DOHH2 (cell line): ENCODE data around the gene GREB1L.

Experiments
- H3F3A ChIP-seq: fragments of 200-600 bp; sonication (generic), shearing (Covaris generic); 2 replicates; pipeline ENCODE4 v1.6.0; 2016; ENCODE audit warnings: antibody characterized with exemption, mild to moderate bottlenecking; ENCODE audit not compliant: control insufficient read depth, insufficient read depth
- H3K27ac ChIP-seq: fragments of 200-600 bp; sonication (generic); 2 replicates; pipeline ENCODE4 v1.5.1; 2014; ENCODE audit warnings: low read depth, mild to moderate bottlenecking, low read length, moderate library complexity
- H3K27me3 ChIP-seq: fragments of 200-600 bp; sonication (generic); 2 replicates; pipeline ENCODE4 v1.6.1; 2014; ENCODE audit warnings: mild to moderate bottlenecking, low read length, mixed read lengths; ENCODE audit not compliant: control insufficient read depth
- H3K36me3 ChIP-seq: fragments of 200-600 bp; sonication (generic); 2 replicates; pipeline ENCODE4 v1.6.1; 2014; ENCODE audit warnings: mild to moderate bottlenecking, low read length, moderate library complexity, mixed read lengths; ENCODE audit not compliant: control insufficient read depth
- H3K4me1 ChIP-seq: fragments of 200-600 bp; sonication (generic); 2 replicates; pipeline ENCODE4 v1.6.1; 2014; ENCODE audit warnings: mild to moderate bottlenecking, low read length, mixed read lengths; ENCODE audit not compliant: control insufficient read depth
- H3K4me2 ChIP-seq: fragments of 200-600 bp; sonication (generic); 2 replicates; pipeline ENCODE4 v1.6.0; 2014; ENCODE audit warnings: mild to moderate bottlenecking, low read length, moderate library complexity
- H3K4me3 ChIP-seq: fragments of 200-600 bp; sonication (generic); 2 replicates; pipeline ENCODE4 v1.5.1; 2014; ENCODE audit warnings: mild to moderate bottlenecking, low read length, mixed read lengths
- H3K79me2 ChIP-seq: fragments of 200-600 bp; sonication (generic); 2 replicates; pipeline ENCODE4 v1.6.1; 2014; ENCODE audit warnings: mild to moderate bottlenecking, low read length, mixed read lengths; ENCODE audit not compliant: control insufficient read depth
- H3K9me2 ChIP-seq: fragments of 200-600 bp; sonication (generic); replicated peaks from 2 replicates; pipeline ENCODE4 v1.6.1; 2014; ENCODE audit warnings: mild to moderate bottlenecking, low read length, mixed read lengths; ENCODE audit not compliant: control insufficient read depth
- H3K9me3 ChIP-seq: fragments of 200-600 bp; sonication (generic); 2 replicates; pipeline ENCODE4 v1.6.1; 2014; ENCODE audit warnings: antibody characterized with exemption, low read length, mixed read lengths; ENCODE audit not compliant: control insufficient read depth, insufficient read depth
- H4K20me1 ChIP-seq: fragments of 200-600 bp; sonication (generic); 2 replicates; pipeline ENCODE4 v1.6.0; 2014; ENCODE audit warnings: low read depth, mild to moderate bottlenecking, antibody characterized with exemption, low read length, moderate library complexity; ENCODE audit not compliant: control insufficient read depth, insufficient read depth
- CTCF ChIP-seq: fragments of 200-600 bp; sonication (generic); IDR thresholded peaks from one replicate; pipeline ENCODE4 v1.5.1; 2014; ENCODE audit warnings: antibody characterized with exemption, mild to moderate bottlenecking, low read depth, low read length; ENCODE audit not compliant: poor library complexity, severe bottlenecking
- EZH2phosphoT487 ChIP-seq: fragments of 200-600 bp; sonication (generic); IDR thresholded peaks from 2 replicates; pipeline ENCODE4 v1.6.1; 2017; ENCODE audit warnings: borderline replicate concordance, mild to moderate bottlenecking, antibody characterized with exemption, low read length, moderate library complexity, mixed read lengths

Gene GREB1L

DNA sequence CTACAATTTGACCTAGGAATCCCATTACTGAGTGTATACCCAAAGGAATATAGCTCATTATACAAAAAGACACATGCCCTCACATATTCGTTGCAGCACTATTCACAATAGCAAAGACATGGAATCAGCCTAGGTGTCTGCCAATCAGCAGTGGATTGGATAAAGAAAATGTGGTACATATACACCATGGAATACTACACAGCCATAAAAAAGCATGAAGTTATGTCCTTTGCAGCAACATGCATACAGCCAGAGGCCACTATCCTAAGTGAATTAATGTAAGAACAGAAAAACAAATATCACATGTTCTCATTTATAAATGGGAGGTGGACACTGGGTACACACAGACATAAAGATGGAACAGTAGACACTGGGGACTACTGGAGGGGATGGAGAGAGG is 54.0 kb downstream of the GREB1L start:
- Histone ChIP-seq H3K79me2 (no peaks in the 10 kb centered on the region), H3K27me3 (no peaks in the 10 kb centered on the region), H4K20me1 (no peaks in the 10 kb centered on the region), H3K4me2 (no peak overlapping the region), H3F3A (no peaks in the 10 kb centered on the region), H3K36me3 (no peaks in the 10 kb centered on the region), H3K4me3 (no peak overlapping the region), H3K4me1 (no peaks in the 10 kb centered on the region), H3K27ac (no peak overlapping the region), H3K9me3 (no peaks in the 10 kb centered on the region), H3K9me2 (no peaks in the 10 kb centered on the region)
- TF ChIP-seq CTCF (no peak), EZH2phosphoT487 (no peak)

- H3K36me3 ChIP-seq, result no peaks in the 10 kb centered on the region
- no peaks in the 10 kb centered on the region for H4K20me1 ChIP-seq
- no peak overlapping the region for H3K27ac ChIP-seq
- H3K4me1 ChIP-seq, result no peaks in the 10 kb centered on the region
- no peaks in the 10 kb centered on the region for H3F3A ChIP-seq
- no peaks in the 10 kb centered on the region for H3K27me3 ChIP-seq
- H3K9me2 ChIP-seq, result no peaks in the 10 kb centered on the region
- H3K9me3 ChIP-seq, result no peaks in the 10 kb centered on the region
- TF ChIP-seq CTCF (no peak), EZH2phosphoT487 (no peak)
- no peaks in the 10 kb centered on the region for H3K79me2 ChIP-seq
- H3K4me3 ChIP-seq, result no peak overlapping the region
- no peak overlapping the region for H3K4me2 ChIP-seq
Measured at GRCh38 chr18:21298351-21298750, 56.3 kb downstream of the GREB1L start.

DNA sequence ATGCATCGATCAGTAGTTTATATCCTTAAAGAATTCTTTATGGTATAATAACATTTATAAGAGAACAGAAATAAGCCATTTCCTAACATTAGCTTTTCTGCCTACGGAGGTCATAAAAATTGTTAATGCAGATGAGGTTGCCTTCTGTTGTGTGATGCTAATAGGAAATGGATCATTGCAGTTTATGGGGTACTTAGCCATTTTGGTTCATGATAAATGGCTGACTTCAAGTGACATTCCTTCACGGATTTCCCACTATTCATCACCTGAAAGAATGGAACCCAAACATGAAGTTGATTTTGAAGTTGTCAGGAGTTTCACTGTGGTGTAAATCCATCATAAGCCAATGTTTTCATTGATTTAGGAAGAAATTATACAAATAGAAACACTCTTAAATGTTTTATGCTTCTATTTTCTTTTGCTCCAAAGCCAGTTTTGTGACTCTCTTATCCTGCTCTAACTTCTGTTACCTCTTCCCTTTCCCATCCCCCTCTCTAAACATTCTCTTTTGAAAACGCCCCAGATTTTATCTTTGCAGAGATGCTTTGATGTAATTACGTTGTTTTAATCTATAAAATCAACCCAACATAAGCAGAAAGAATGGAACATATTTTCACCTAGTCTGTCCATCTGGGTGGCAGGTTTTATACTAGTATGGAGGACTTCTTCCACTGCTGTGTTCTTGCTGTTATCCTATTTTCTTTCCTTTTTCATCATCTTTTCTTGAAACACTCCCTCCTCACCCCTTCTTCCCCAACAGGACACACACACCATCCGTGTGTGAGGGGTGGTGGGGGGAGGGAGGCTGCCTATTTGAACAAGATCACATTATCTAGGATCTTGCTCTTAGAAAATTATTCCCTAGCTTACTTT is 58.2 kb downstream of the GREB1L start:
- Histone ChIP-seq H3K27me3 (no peaks in the 10 kb centered on the region), H3K4me3 (no peak overlapping the region), H3F3A (no peaks in the 10 kb centered on the region), H3K36me3 (no peaks in the 10 kb centered on the region), H3K27ac (no peak overlapping the region), H3K9me3 (no peaks in the 10 kb centered on the region), H3K4me1 (no peaks in the 10 kb centered on the region), H3K79me2 (no peaks in the 10 kb centered on the region), H3K4me2 (no peak overlapping the region), H4K20me1 (no peaks in the 10 kb centered on the region), H3K9me2 (no peaks in the 10 kb centered on the region)
- no peak for TF ChIP-seq EZH2phosphoT487
- no peak for TF ChIP-seq CTCF
